ENCODE results near the gene TAS2R19. TPM values are rescaled to one million over a fixed set of nuclear protein-coding genes. Genes with fewer than 3 reads are reported as not detected.
A peak's percentile ranks its signal among the peaks of the same experiment; 100 is the strongest.
"Not testable (repeated sequence)": the region's sequence is repeated elsewhere in the genome, so short reads cannot be mapped to it uniquely, and the experiment has no call there.

Gene TAS2R19
- total RNA-seq (2014; rRNA removed; shearing (Covaris generic)), result 0.23 and 0.40 TPM in 2 replicates
- 0.14 and 0.30 TPM in 2 replicates for polyA plus RNA-seq (2015; cell fraction: cytosol; rRNA removed)
- polyA plus RNA-seq (2015; cell fraction: nucleus; rRNA removed), result 0.75 and 0.83 TPM in 2 replicates

DNA sequence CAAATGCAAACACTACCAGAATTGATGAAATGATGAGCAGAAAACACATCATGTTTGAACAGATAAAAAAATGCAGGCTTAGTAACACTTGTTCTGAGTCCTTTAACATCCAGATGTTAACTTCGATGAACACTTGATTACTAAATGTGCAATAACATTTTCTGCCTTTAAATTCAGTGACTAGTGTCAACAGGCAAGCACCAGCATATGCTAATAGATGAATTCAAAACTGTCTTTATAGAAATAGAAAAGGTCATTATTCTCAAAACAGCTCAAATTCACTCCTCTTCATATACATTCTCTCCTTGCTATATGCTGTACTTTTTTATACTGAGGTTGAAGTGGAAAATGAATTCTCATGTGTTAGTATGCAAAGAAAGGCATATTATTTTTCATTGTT lies at the start of gene TAS2R19:
TSS of gene TAS2R19 (minus strand) at position 101 of the 400 bp plus-strand sequence. CDS start at position 52, 49 bp downstream.
- no peak for DNase-seq (ENCODE audit: low read depth)

DNA sequence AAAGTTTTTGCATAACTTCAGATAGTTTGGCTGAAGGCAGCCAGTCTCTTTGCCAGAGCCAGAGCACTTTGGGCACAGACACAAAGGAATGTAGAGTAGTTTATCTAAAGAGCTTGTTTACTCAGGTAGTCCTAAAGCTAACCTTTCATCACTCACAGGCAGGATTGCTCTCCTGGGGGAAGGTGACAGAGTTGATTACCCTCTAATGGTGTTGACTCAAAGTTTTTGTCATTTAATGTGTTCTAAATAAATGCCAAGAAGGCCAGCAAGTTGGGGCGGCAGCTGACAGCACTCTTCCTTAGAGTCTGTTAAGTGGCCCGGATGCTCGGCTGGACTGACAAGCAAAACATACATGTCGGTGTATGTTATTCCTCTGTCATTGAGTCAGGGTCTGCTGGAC lies 49.0 kb upstream of the TAS2R19 start:
- no peak for DNase-seq (ENCODE audit: low read depth)

DNA sequence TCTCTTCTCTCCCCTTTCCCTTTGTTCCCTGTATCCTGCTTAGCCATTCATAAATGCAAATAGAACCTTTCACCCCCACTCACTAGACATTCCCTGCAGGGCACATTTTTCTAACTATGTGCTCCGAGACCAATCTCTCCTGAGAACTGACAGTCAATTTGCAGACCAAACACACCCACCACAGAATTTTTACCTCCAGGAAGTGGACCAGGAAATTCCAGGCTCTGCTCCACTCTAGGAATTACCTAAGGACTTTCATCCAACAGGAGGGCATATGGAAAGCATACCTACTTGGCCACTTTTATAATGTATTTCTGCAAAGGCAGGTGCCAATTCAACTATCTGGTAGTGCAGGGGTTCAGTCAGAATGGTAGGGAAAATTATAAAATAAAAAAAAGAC lies 48.6 kb upstream of the TAS2R19 start:
- no peak for DNase-seq (ENCODE audit: low read depth)

DNA sequence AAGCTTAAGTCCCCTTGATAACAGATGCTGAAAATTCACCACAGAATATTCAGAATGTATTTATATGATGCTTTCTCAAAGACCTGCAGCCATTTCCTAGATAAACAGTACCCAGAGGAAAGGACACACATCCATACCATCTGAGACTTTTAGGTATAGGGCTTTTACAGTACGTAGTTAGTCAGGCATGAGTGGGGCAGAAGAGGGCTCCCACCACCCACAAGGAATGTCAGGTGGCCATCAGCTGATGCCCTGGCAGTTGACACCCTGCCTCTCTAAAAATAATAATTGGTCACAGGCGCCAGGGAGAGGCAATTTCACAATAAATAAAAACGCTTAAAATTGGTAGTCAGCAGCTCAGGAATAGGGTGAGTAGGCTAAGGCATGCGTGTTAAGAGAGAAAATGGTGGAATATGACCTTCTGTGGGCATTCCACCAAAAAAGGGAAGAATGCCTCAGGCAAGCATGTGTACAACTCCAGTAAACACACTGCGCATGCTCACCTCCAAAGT lies 47.5 kb upstream of the TAS2R19 start:
- DNase-seq (ENCODE audit: low read depth), result no peak

- DNase-seq (ENCODE audit: low read depth), result peak; percentile 30
Observed at GRCh38 chr12:11067514-11067913, 45.1 kb upstream of the TAS2R19 start.

GRCh38 chr12:11062194-11062593 lies 39.8 kb upstream of the TAS2R19 start, which contains the start of gene TAS2R46:
Gene TAS2R46 (minus strand): TSS chr12:11062294. CDS start chr12:11062294, 0 bp downstream.
- DNase-seq (ENCODE audit: low read depth), result not testable (repeated sequence)

- DNase-seq (ENCODE audit: low read depth), result peak; percentile 4
Observed at GRCh38 chr12:11059784-11060183, 37.4 kb upstream of the TAS2R19 start.

DNA sequence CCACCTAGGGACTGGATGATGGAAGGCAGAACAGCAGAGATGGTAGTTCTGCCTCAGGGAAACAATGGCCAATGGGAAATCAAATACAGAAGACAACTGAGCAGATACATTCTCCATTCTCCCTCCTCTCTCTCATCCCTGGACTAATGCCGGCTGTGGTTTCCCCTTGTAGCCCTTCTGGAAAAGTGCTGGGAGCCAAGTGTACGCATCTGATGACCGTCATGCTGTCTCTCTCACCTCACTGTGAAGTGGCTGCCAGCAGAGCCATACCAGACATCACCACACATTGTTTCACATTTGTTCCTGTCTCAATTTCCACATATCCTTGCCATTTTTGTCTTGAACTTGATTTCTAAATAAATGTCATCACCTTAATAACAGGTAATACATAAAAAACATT lies 36.6 kb upstream of the TAS2R19 start:
- no peak for DNase-seq (ENCODE audit: low read depth)

DNA sequence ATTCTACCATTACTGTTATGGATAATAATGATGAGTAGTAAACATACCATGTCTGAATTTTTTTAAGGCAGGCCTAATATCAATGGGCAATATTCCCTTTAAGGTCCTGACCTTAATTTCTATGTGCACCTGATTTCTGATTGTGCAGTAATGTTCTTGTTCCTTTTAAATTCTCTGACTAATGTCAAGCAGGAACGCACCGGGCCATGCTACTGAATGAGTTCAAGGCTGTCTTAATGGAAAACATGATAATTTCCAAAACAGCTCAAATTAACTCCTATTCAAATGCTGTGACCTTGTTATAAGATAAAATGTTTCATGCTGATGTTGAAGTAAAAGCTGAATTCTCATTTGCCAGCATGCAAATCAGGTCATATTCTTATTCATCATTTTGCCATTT lies 32.9 kb upstream of the TAS2R19 start:
- DNase-seq (ENCODE audit: low read depth), result no peak

DNA sequence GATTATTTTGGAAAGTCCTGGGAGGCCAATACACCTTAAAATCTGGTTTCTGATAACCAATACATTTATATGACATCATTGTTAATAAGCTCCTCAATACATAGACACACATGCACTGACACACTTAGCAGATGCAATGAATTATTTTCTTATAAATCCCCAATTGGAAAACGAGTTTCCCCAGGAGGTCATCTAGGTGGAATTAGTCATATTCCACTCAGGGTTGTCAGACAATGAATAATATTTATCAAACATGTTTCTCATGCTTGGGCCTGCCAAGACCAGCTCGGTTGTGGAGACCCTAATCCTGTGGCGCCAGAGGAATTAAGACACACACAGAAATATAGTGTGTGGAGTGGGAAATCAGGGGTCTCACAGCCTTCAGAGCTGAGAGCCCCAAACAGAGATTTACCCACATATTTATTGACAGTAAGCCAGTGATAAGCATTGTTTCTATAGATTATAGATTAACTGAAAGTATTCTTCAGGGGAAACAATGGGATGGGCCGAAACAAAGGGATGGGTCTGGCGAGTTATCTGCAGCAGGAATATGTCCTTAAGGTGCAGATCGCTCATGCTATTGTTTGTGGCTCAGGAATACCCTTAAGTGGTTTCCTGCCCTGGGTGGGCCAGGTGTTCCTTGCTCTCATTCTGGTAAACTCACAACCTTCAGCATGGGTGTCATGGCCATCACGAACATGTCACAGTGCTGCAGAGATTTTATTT lies 27.5 kb upstream of the TAS2R19 start:
- DNase-seq (ENCODE audit: low read depth), result not testable (repeated sequence)

DNA sequence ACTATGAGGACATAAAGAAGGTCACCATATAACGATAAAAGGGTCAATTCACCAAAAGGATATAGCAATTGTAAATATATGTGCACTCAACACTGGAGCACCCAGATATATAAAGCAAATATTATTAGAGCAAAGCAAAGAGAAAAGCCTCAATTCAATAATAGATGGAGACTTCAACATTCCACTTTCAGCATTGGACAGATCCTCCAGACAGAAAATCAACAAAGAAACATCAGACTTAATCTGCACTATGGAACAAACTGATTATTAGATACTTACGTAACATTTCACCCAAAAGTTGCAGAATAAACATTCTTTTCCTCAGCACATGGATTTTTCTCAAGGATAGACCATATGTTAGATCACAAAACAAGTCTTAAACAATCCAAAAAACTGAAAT lies 18.9 kb upstream of the TAS2R19 start:
- not testable (repeated sequence) for DNase-seq (ENCODE audit: low read depth)

- DNase-seq (ENCODE audit: low read depth), result no peak
Observed at GRCh38 chr12:11040162-11040561, 17.7 kb upstream of the TAS2R19 start.

DNA sequence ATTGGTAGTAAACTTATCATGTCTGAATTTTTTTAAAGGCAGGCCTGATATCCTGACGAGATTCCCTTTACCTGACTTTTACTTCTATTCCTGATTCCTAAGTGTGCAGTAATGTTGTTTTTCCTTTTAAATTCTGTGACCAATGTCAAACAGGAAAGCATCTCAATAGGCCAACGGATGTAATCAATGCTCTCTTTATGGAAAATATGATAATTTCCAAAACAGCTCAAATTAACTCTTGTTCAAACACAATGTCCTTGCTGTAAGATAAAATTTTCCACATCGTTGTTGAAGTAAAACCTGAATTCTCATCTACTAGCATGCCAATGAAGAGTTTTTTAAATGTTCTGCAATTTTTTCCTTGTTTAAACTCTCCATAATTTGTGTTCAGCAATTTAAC lies 16.8 kb upstream of the TAS2R19 start:
- DNase-seq (ENCODE audit: low read depth), result no peak

- DNase-seq (ENCODE audit: low read depth), result not testable (repeated sequence)
Observed at GRCh38 chr12:11033959-11034358, 11.5 kb upstream of the TAS2R19 start.

DNA sequence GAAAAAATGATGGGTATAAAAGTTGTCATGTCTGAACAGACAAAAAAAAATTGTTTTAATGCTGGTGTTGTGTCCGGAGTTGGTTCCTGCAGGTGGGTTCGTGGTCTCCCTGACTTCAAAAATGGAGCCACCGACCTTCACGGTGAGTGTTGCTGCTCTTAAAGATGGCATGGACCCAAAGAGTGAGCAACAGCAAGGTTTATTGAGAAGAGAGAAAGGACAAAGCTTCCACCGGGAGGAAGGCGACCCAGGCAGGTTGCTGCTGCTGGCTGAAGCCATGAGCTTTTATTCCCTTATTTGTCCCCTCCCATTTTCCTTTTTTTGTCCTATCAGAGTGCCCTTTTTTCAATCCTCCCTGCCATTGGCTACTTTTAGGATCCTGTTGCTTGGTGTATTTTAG lies 8.9 kb upstream of the TAS2R19 start, which contains the start of gene TAS2R31:
TSS of gene TAS2R31 (minus strand) at position 101 of the 400 bp plus-strand sequence. CDS start at position 29, 72 bp downstream.
- no peak for DNase-seq (ENCODE audit: low read depth)

GRCh38 chr12:11026118-11026517 lies 3.7 kb upstream of the TAS2R19 start:
- no peak for DNase-seq (ENCODE audit: low read depth)

DNA sequence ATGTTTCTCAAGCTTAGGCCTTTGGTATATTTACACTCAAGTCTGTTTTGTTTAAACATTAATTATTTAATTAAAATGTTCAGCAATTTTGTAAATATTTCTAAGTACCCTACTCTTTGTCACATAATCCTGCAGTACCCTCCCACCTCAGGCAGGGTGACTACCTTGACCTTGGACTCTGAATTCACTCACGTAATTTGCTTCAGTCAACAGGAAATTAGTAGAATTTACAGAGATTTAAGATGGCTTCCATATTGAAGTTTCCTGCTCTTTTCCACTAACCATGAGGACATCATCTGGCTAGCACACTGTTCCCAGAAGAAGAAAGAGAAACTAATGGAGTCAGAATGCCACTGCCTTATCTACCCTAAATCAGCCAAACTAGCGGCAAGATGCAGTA lies 967 bp upstream of the TAS2R19 start:
- no peak for DNase-seq (ENCODE audit: low read depth)

GRCh38 chr12:11016937-11017336 lies 5.5 kb downstream of the TAS2R19 start:
- no peak for DNase-seq (ENCODE audit: low read depth)

DNA sequence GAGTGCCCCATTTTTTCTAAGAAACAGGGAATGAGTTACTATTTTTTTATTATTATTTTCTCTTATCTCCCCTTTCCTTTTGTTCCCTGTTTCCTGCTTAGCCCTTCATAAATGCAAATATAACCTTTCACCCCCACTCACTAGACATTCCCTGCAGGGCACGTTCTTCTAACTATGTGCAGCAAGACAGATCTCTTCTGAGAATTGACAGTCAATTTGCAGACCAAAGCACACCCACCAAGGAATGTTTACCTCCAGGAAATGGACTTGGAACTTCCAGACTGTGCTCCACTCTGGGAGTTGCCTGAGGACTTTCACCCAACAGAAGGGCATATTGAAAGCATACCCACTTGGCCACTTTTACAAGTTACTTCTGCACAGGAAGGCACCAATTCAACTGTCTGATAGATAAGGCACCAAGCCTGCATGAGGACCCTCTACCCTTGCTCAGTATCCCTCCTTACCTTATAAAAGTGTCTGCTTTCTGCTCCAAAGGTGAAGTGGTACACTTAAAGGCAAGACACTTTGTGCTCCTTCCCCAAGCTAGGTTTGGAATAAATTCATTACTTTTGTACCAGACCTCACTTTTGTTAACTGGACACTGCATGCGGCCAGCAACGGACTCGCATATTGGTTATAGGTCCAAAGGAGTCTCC lies 6.5 kb downstream of the TAS2R19 start:
- no peak for DNase-seq (ENCODE audit: low read depth)

GRCh38 chr12:11014234-11014633 lies 8.2 kb downstream of the TAS2R19 start:
- DNase-seq (ENCODE audit: low read depth), result no peak

DNA sequence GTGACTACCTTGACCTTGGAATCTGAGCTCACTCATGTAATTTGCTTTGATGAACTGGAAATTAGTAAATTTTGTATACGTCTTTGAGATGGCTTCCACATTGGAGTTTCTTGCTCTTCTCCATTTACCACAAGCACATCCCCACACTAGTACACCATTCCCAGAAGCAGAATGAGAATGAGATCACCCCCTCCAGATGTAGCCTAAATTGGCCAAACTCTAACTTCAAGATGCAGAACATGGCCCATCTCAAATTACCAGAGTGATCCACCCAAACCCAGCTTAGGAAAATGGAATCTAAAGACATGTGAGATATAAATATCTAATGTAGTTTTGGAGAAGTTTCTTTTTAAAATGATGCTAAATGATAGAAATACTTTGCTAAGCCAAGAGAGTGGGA lies 14.8 kb downstream of the TAS2R19 start:
- DNase-seq (ENCODE audit: low read depth), result no peak

- DNase-seq (ENCODE audit: low read depth), result no peak
Observed at GRCh38 chr12:10998204-10998603, 24.2 kb downstream of the TAS2R19 start, which contains the start of gene TAS2R20. Gene TAS2R20 (minus strand): TSS chr12:10998304. CDS start chr12:10997875, 429 bp downstream.
